SK-N-SH (cell line): ENCODE measurements around the gene TP53AIP1. TPM values are rescaled to one million over a fixed set of nuclear protein-coding genes. Genes with fewer than 3 reads are reported as not detected.

Experiments
- CTCF ChIA-PET: fragments of 300-600, 350-600 bp; formaldehyde crosslinking; extraction: SDS; loops from one replicate; lab custom pipeline; 2021; lab: Yijun Ruan, JAX
- POLR2A ChIA-PET: fragments of 350-600 bp; sonication (Branson Sonifier 250); formaldehyde crosslinking; extraction: SDS; loops from one replicate; lab custom pipeline; 2020; ENCODE audit warnings: antibody characterized with exemption, inconsistent platforms; lab: Yijun Ruan, JAX
- DNase-seq: peaks from one replicate; pipeline ENCODE4 v3.0.0; 2012
- H2AFZ ChIP-seq: fragments of 200-600 bp; sonication (generic); 2 replicates; pipeline ENCODE4 v1.8.1; 2016; ENCODE audit warnings: antibody characterized with exemption, mild to moderate bottlenecking, low read depth
- H3F3A ChIP-seq: fragments of 200-600 bp; sonication (generic); replicated peaks from 2 replicates; pipeline ENCODE3; 2016; ENCODE audit warnings: antibody characterized with exemption, mild to moderate bottlenecking; ENCODE audit not compliant: insufficient read depth
- H3K27ac ChIP-seq, 2 experiments: fragments of 200-500 bp in 1 of 2; fragments of 200-600 bp in 1 of 2; sonication (Bioruptor generic) in 1 of 2; sonication (generic), shearing (Covaris generic) in 1 of 2; 2 replicates each; pipeline versions ENCODE4 v1.5.1 to v1.6.1; 2014 to 2016; ENCODE audit warnings: low read depth in 2 of 2, inconsistent platforms in 1 of 2, low read length in 1 of 2, mild to moderate bottlenecking in 1 of 2, mixed read lengths in 1 of 2
- H3K27me3 ChIP-seq: fragments of 200-600 bp; sonication (generic), shearing (Covaris generic); 2 replicates; pipeline ENCODE4 v1.6.1; 2016; ENCODE audit warnings: mixed run types; ENCODE audit not compliant: insufficient read depth
- H3K36me3 ChIP-seq, 2 experiments: fragments of 200-500 bp in 1 of 2; fragments of 200-600 bp in 1 of 2; sonication (Bioruptor generic) in 1 of 2; sonication (generic) in 1 of 2; replicated peaks in 1 of 2; 2 replicates each; pipeline versions ENCODE3 to v1.5.1; 2014 to 2016; ENCODE audit warnings: low read length in 1 of 2, mild to moderate bottlenecking in 1 of 2; ENCODE audit not compliant: insufficient read depth in 2 of 2, control insufficient read depth in 1 of 2
- H3K4me1 ChIP-seq, 2 experiments: fragments of 200-500 bp in 1 of 2; fragments of 200-600 bp in 1 of 2; sonication (Bioruptor generic) in 1 of 2; sonication (generic), shearing (Covaris generic) in 1 of 2; 2 replicates each; pipeline versions ENCODE4 v1.5.1 to v1.6.1; 2014 to 2016; ENCODE audit warnings: low read depth in 1 of 2, low read length in 1 of 2, mixed run types in 1 of 2; ENCODE audit not compliant: insufficient read depth in 2 of 2, control insufficient read depth in 1 of 2
- H3K4me2 ChIP-seq: fragments of 200-600 bp; sonication (generic), shearing (Covaris generic); 2 replicates; pipeline ENCODE4 v1.6.1; 2017; ENCODE audit warnings: mixed run types
- H3K4me3 ChIP-seq, 2 experiments: fragments of 200-500 bp in 1 of 2; fragments of 200-600 bp in 1 of 2; sonication (Bioruptor generic) in 1 of 2; sonication (generic), shearing (Covaris generic) in 1 of 2; 2 replicates each; pipeline versions ENCODE4 v1.5.1 to v1.8.1; 2014 to 2016; ENCODE audit warnings: low read depth in 2 of 2, inconsistent platforms in 1 of 2, low read length in 1 of 2, mild to moderate bottlenecking in 1 of 2, mixed read lengths in 1 of 2, moderate library complexity in 1 of 2
- H3K79me2 ChIP-seq: fragments of 200-600 bp; sonication (generic); 2 replicates; pipeline ENCODE4 v1.8.1; 2017; ENCODE audit warnings: mild to moderate bottlenecking; ENCODE audit not compliant: insufficient read depth
- H3K9ac ChIP-seq: fragments of 200-600 bp; sonication (generic); 2 replicates; pipeline ENCODE4 v1.6.1; 2017; ENCODE audit warnings: mixed run types
- H3K9me2 ChIP-seq: fragments of 200-600 bp; sonication (generic); 2 replicates; pipeline ENCODE4 v1.6.1; 2017; ENCODE audit warnings: mixed run types
- H3K9me3 ChIP-seq: fragments of 200-600 bp; sonication (generic); 2 replicates; pipeline ENCODE4 v1.6.1; 2017; ENCODE audit warnings: mixed run types, mild to moderate bottlenecking, moderate library complexity
- H4K20me1 ChIP-seq: fragments of 200-600 bp; sonication (generic); 2 replicates; pipeline ENCODE4 v1.6.1; 2017; ENCODE audit warnings: mild to moderate bottlenecking, mixed run types; ENCODE audit not compliant: insufficient read depth
- CHD2 ChIP-seq: fragments of 150-350 bp; IDR thresholded peaks from 2 replicates; pipeline ENCODE4 v1.6.1; 2018; ENCODE audit warnings: low read length; ENCODE audit not compliant: partially characterized antibody
- EP300 ChIP-seq, 2 experiments: IDR thresholded peaks; 2 replicates each; pipeline versions ENCODE4 v1.4.0 to v1.6.1; 2012; ENCODE audit warnings: borderline replicate concordance in 1 of 2, low read depth in 1 of 2, low read length in 1 of 2
- EZH2phosphoT487 ChIP-seq: fragments of 200-600 bp; sonication (generic); IDR thresholded peaks from 2 replicates; pipeline ENCODE4 v1.6.1; 2017; ENCODE audit warnings: low read depth, mixed run types, mild to moderate bottlenecking, antibody characterized with exemption, moderate library complexity, borderline replicate concordance
- GATA2 ChIP-seq: sonication (generic); formaldehyde crosslinking; IDR thresholded peaks from 2 replicates; pipeline ENCODE4 v1.5.0; 2020; ENCODE audit warnings: mild to moderate bottlenecking, missing genetic modification reagents
- MAX ChIP-seq: IDR thresholded peaks from 2 replicates; pipeline ENCODE4 v1.4.0; 2012; ENCODE audit warnings: low read depth
- MXI1 ChIP-seq: IDR thresholded peaks from 2 replicates; pipeline ENCODE4 v1.6.1; 2012; ENCODE audit warnings: mild to moderate bottlenecking, low read depth, low read length, improper control_type of control experiment
- NFIC ChIP-seq: IDR thresholded peaks from 2 replicates; pipeline ENCODE4 v1.4.0; 2012; ENCODE audit warnings: borderline replicate concordance
- PBX3 ChIP-seq: IDR thresholded peaks from 2 replicates; pipeline ENCODE4; 2012
- POLR2AphosphoS5 ChIP-seq: IDR thresholded peaks from 2 replicates; pipeline ENCODE4 v1.6.1; 2012; ENCODE audit warnings: low read depth, low read length
- RAD21 ChIP-seq: IDR thresholded peaks from 2 replicates; pipeline ENCODE4 v1.6.1; 2012; ENCODE audit warnings: mild to moderate bottlenecking, low read length
- RXRA ChIP-seq: IDR thresholded peaks from 2 replicates; pipeline ENCODE4 v1.4.0; 2012; ENCODE audit warnings: low read depth, mild to moderate bottlenecking, borderline replicate concordance
- SIN3A ChIP-seq: IDR thresholded peaks from 2 replicates; pipeline ENCODE4 v1.6.1; 2012; ENCODE audit warnings: low read depth, mild to moderate bottlenecking, low read length, moderate library complexity, borderline replicate concordance
- SMC3 ChIP-seq: IDR thresholded peaks from 2 replicates; pipeline ENCODE4 v1.6.1; 2012; ENCODE audit warnings: low read depth, low read length, improper control_type of control experiment
- TAF1 ChIP-seq: IDR thresholded peaks from 2 replicates; pipeline ENCODE4 v1.6.1; 2012; ENCODE audit warnings: low read depth, mild to moderate bottlenecking, low read length, moderate library complexity, borderline replicate concordance
- ZBTB33 ChIP-seq: IDR thresholded peaks from 2 replicates; pipeline ENCODE4 v1.4.0; 2012; ENCODE audit warnings: low read depth, borderline replicate concordance
- WGBS: methylation state at CpG from one replicate; pipeline ENCODE4 v1.1.6; 2017; ENCODE audit warnings: low lambda C conversion rate; 5-methylcytosine and 5-hydroxymethylcytosine counted together
- polyA plus RNA-seq, 3 experiments: library from polyadenylated mRNA; depleted of rRNA; stranded (reverse); fragments of >200 nt; gene quantifications; 2 replicates each; pipeline ENCODE4 v1.2.3, GENCODE V29; 2012
- TF ChIP-seq, protein P1 (sequence below): fragments of 150-350 bp; IDR thresholded peaks from 2 replicates; pipeline ENCODE4 v1.6.1; 2017; ENCODE audit warnings: antibody characterized with exemption, low read length, low read depth, borderline replicate concordance
- TF ChIP-seq, protein P2 (sequence below): fragments of 200-600 bp; sonication (generic); IDR thresholded peaks from 2 replicates; pipeline ENCODE4 v1.6.1; 2017; ENCODE audit warnings: antibody characterized with exemption, mild to moderate bottlenecking, moderate library complexity

Gene TP53AIP1
- polyA plus RNA-seq, 1 of the 3 experiments (the other 2 are of a cell fraction): 0.05 TPM

- H3K9ac ChIP-seq: peak overlapping the region; percentile 45; the same call in 1 of the 2 replicates
- peaks cover 16 to 26% of the 10 kb centered on the region in 2 experiments; a peak in 3 of 4 replicates for H3K4me1 ChIP-seq
- no peak overlapping the region; a peak in 1 of 4 replicates for H3K27ac ChIP-seq
- no peaks in the 10 kb centered on the region for H4K20me1 ChIP-seq
- peaks cover 5% of the 10 kb centered on the region for H3F3A ChIP-seq
- H3K9me2 ChIP-seq: no peaks in the 10 kb centered on the region
- H3K9me3 ChIP-seq: no peaks in the 10 kb centered on the region
- ChIA-PET POLR2A (interaction anchor here (0.6 kb wide), 1 partner anchor 44 kb away, joined by 4 read pairs; no protein-coding TSS in a partner anchor), CTCF (interaction anchor here (0.9 to 13.6 kb wide), 7 partner anchors 13 to 900 kb away, joined by 3 to 201 read pairs (median 5); partner anchors contain the start of genes KCNJ5 and TP53AIP1)
- peak overlapping the region; percentile 46 to 53 for H3K4me3 ChIP-seq
- peak; percentile 86 for DNase-seq
- H3K27me3 ChIP-seq: no peaks in the 10 kb centered on the region
- peak overlapping the region; percentile 69; the same call in 1 of the 2 replicates for H3K4me2 ChIP-seq
- H2AFZ ChIP-seq: peak overlapping the region; percentile 78; the same call in 1 of the 2 replicates
- no peaks in the 10 kb centered on the region for H3K36me3 ChIP-seq
- TF ChIP-seq, protein P1, sequence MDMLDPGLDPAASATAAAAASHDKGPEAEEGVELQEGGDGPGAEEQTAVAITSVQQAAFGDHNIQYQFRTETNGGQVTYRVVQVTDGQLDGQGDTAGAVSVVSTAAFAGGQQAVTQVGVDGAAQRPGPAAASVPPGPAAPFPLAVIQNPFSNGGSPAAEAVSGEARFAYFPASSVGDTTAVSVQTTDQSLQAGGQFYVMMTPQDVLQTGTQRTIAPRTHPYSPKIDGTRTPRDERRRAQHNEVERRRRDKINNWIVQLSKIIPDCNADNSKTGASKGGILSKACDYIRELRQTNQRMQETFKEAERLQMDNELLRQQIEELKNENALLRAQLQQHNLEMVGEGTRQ: no peak
- TF ChIP-seq RXRA (no peak), POLR2AphosphoS5 (no peak), PBX3 (no peak), NFIC (no peak), MAX (no peak), SIN3A (no peak), EZH2phosphoT487 (no peak), GATA2 (CRISPR knock-in tag) (no peak), RAD21 (no peak), EP300 (IDR thresholded peaks at IDR 0.05; ENCODE audit: borderline replicate concordance in 1 of 2, low read depth in 1 of 2, low read length in 1 of 2) (no peak), ZBTB33 (no peak), SMC3 (0 out of 2 replicates have a peak, but pooled peaks have one; percentile 0), MXI1 (no peak), CHD2 (no peak), TAF1 (no peak)
- TF ChIP-seq, protein P2, sequence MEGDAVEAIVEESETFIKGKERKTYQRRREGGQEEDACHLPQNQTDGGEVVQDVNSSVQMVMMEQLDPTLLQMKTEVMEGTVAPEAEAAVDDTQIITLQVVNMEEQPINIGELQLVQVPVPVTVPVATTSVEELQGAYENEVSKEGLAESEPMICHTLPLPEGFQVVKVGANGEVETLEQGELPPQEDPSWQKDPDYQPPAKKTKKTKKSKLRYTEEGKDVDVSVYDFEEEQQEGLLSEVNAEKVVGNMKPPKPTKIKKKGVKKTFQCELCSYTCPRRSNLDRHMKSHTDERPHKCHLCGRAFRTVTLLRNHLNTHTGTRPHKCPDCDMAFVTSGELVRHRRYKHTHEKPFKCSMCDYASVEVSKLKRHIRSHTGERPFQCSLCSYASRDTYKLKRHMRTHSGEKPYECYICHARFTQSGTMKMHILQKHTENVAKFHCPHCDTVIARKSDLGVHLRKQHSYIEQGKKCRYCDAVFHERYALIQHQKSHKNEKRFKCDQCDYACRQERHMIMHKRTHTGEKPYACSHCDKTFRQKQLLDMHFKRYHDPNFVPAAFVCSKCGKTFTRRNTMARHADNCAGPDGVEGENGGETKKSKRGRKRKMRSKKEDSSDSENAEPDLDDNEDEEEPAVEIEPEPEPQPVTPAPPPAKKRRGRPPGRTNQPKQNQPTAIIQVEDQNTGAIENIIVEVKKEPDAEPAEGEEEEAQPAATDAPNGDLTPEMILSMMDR: peak; percentile 54
- WGBS: 8% methylated on average over 24 of the region's 45 CpGs
- H3K79me2 ChIP-seq: no peaks in the 10 kb centered on the region
These were observed 37.1 kb downstream of the TP53AIP1 start for GRCh38 chr11:128905345-128906184.
